Measurements from ENCODE around the gene RUSC1.

Gene RUSC1

DNA sequence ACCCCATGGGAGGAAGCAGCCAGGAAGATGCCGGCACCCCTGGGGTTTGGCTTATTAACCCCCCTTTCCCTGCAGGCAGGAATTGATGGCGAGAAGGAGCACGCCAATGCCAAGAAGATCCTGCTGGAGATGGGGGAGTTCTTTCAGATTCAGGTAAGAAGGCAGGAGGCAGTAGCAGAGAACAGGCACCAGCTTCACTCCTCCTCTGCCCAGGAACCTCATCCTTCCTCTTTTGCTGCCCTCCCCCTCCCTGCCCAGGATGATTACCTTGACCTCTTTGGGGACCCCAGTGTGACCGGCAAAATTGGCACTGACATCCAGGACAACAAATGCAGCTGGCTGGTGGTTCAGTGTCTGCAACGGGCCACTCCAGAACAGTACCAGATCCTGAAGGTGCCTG lies 1.2 kb upstream of the RUSC1 start:
- no peak overlapping the region for H3K27ac ChIP-seq (replicated peaks; ENCODE audit: low read length)

DNA sequence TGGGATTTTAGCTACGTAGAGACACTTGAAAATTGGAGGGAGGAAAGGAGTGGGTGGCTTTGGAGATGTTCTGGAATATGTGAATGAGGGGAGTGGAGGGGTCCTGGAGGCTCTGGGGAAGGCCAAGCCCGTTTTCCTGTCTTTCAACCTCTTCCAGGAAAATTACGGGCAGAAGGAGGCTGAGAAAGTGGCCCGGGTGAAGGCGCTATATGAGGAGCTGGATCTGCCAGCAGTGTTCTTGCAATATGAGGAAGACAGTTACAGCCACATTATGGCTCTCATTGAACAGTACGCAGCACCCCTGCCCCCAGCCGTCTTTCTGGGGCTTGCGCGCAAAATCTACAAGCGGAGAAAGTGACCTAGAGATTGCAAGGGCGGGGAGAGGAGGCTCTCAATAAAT lies 442 bp upstream of the RUSC1 start:
- DNase-seq (ENCODE audit: low spot score), result no peak
- no peak overlapping the region for H2BK15ac ChIP-seq (ENCODE audit: low read length)
- no peak overlapping the region for H4K8ac ChIP-seq (ENCODE audit: low read depth, low read length)
- no peak overlapping the region for H2AK5ac ChIP-seq (ENCODE audit: low read depth, low read length)
- H2BK5ac ChIP-seq (ENCODE audit: low read length), result no peak overlapping the region
- no peak overlapping the region for H2BK12ac ChIP-seq (ENCODE audit: low read length)
- no CpG with 5 or more reads among the region's 11 CpGs for WGBS, 2 donors (ENCODE audit: extremely low coverage in 2 of 2, insufficient read length in 2 of 2, insufficient replicate concordance in 1 of 2)
- H3K9ac ChIP-seq (ENCODE audit: low read depth, low read length, poor library complexity), result no peak overlapping the region
- H3K9me3 ChIP-seq (replicated peaks in 1 of 2; ENCODE audit: control insufficient read depth in 2 of 2, insufficient read depth in 1 of 2, low read depth in 1 of 2, low read length in 2 of 2), result no peaks in the 10 kb centered on the region
- peak overlapping the region; percentile 77 for H3K4me2 ChIP-seq (ENCODE audit: insufficient read depth, low read length, poor library complexity, severe bottlenecking)
- no peak overlapping the region for H2BK120ac ChIP-seq (ENCODE audit: low read depth, low read length)
- H3K18ac ChIP-seq (ENCODE audit: low read length), result no peak overlapping the region
- no peak overlapping the region for H3K4ac ChIP-seq (ENCODE audit: low read length)
- H4K91ac ChIP-seq (ENCODE audit: low read depth, low read length, poor library complexity), result no peak overlapping the region
- H3K23ac ChIP-seq (ENCODE audit: low read depth, low read length, poor library complexity), result no peak overlapping the region
- H3K4me1 ChIP-seq (ENCODE audit: control insufficient read depth in 2 of 2, insufficient read depth in 1 of 2, low read depth in 1 of 2, low read length in 2 of 2), result peaks cover 17 to 18% of the 10 kb centered on the region in 2 donors
- H3K36me3 ChIP-seq (replicated peaks in 1 of 2; ENCODE audit: control insufficient read depth in 2 of 2, insufficient read depth in 2 of 2, low read length in 2 of 2), result peaks cover 27 to 64% of the 10 kb centered on the region in 2 donors
- no peak overlapping the region for H3K4me3 ChIP-seq (ENCODE audit: low read length in 2 of 2)
- no peak overlapping the region for H2AFZ ChIP-seq (ENCODE audit: low read length)
- H3K79me1 ChIP-seq (ENCODE audit: low read depth, low read length), result peaks cover 8% of the 10 kb centered on the region
- H3K27me3 ChIP-seq (ENCODE audit: control insufficient read depth in 3 of 3, insufficient read depth in 3 of 3, low read depth in 1 of 3, low read length in 3 of 3), result no peaks in the 10 kb centered on the region
- H3K14ac ChIP-seq (ENCODE audit: low read length), result no peak overlapping the region
- peak overlapping the region; percentile 21 for H3K27ac ChIP-seq (replicated peaks; ENCODE audit: low read length)

More for the DNA sequence above, 1.2 kb upstream of the RUSC1 start:
- Histone ChIP-seq H2BK5ac (ENCODE audit: low read length) (no peak overlapping the region), H3K23ac (ENCODE audit: low read depth, low read length, poor library complexity) (no peak overlapping the region), H3K14ac (ENCODE audit: low read length) (no peak overlapping the region), H2BK12ac (ENCODE audit: low read length) (no peak overlapping the region), H3K18ac (ENCODE audit: low read length) (no peak overlapping the region), H2BK15ac (ENCODE audit: low read length) (no peak overlapping the region), H4K8ac (ENCODE audit: low read depth, low read length) (no peak overlapping the region), H4K91ac (ENCODE audit: low read depth, low read length, poor library complexity) (no peak overlapping the region), H3K9ac (ENCODE audit: low read depth, low read length, poor library complexity) (no peak overlapping the region), H3K4me3 (ENCODE audit: low read length in 2 of 2) (peak overlapping the region in 1 of 2 donors; percentile 21), H2AFZ (ENCODE audit: low read length) (no peak overlapping the region), H3K27me3 (ENCODE audit: control insufficient read depth in 3 of 3, insufficient read depth in 3 of 3, low read depth in 1 of 3, low read length in 3 of 3) (no peaks in the 10 kb centered on the region), H3K4me1 (ENCODE audit: control insufficient read depth in 2 of 2, insufficient read depth in 1 of 2, low read depth in 1 of 2, low read length in 2 of 2) (peaks cover 16 to 17% of the 10 kb centered on the region in 2 donors), H2BK120ac (ENCODE audit: low read depth, low read length) (no peak overlapping the region), H3K9me3 (replicated peaks in 1 of 2; ENCODE audit: control insufficient read depth in 2 of 2, insufficient read depth in 1 of 2, low read depth in 1 of 2, low read length in 2 of 2) (no peaks in the 10 kb centered on the region), H3K36me3 (replicated peaks in 1 of 2; ENCODE audit: control insufficient read depth in 2 of 2, insufficient read depth in 2 of 2, low read length in 2 of 2) (peaks cover 31 to 71% of the 10 kb centered on the region in 2 donors), H3K4ac (ENCODE audit: low read length) (no peak overlapping the region), H2AK5ac (ENCODE audit: low read depth, low read length) (no peak overlapping the region), H3K79me1 (ENCODE audit: low read depth, low read length) (peaks cover 6% of the 10 kb centered on the region), H3K4me2 (ENCODE audit: insufficient read depth, low read length, poor library complexity, severe bottlenecking) (no peak overlapping the region)
- no peak for DNase-seq (ENCODE audit: low spot score)
- WGBS, 2 donors (ENCODE audit: extremely low coverage in 2 of 2, insufficient read length in 2 of 2, insufficient replicate concordance in 1 of 2), result no CpG with 5 or more reads among the region's 5 CpGs

DNA sequence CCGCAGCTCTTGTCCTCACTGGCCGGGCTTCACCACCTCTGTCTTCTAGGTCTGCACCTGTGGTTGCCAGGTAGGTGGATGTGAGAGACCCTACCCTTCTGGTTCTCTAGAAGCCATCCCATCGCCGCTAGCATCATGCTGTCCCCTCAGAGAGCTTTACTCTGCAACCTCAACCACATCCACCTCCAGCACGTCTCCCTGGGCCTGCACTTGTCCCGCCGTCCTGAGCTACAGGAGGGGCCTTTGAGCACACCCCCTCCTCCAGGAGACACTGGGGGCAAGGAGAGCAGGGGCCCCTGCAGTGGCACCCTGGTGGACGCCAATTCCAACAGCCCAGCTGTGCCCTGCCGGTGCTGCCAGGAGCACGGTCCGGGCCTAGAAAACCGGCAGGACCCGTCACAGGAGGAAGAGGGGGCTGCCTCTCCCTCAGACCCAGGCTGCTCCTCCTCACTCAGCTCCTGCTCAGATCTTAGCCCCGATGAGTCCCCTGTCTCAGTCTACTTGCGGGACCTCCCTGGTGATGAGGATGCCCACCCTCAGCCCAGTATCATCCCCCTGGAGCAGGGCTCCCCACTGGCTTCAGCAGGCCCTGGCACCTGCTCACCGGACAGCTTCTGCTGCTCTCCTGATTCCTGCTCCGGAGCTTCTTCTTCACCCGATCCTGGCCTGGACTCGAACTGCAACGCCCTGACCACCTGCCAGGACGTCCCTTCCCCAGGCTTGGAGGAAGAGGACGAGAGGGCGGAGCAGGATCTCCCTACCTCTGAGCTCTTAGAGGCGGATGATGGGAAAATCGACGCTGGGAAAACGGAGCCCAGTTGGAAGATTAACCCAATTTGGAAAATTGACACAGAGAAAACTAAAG lies 1.2 kb downstream of the RUSC1 start:
- Histone ChIP-seq H3K9me3 (replicated peaks in 1 of 2; ENCODE audit: control insufficient read depth in 2 of 2, insufficient read depth in 1 of 2, low read depth in 1 of 2, low read length in 2 of 2) (no peaks in the 10 kb centered on the region), H2BK15ac (ENCODE audit: low read length) (peak overlapping the region; percentile 13), H3K18ac (ENCODE audit: low read length) (no peak overlapping the region), H3K14ac (ENCODE audit: low read length) (no peak overlapping the region), H2AFZ (ENCODE audit: low read length) (peak overlapping the region; percentile 92), H2AK5ac (ENCODE audit: low read depth, low read length) (peak overlapping the region; percentile 42), H3K36me3 (replicated peaks in 1 of 2; ENCODE audit: control insufficient read depth in 2 of 2, insufficient read depth in 2 of 2, low read length in 2 of 2) (peaks cover 38 to 66% of the 10 kb centered on the region in 2 donors), H3K79me1 (ENCODE audit: low read depth, low read length) (peaks cover 22% of the 10 kb centered on the region), H3K4ac (ENCODE audit: low read length) (no peak overlapping the region), H3K27me3 (ENCODE audit: control insufficient read depth in 3 of 3, insufficient read depth in 3 of 3, low read depth in 1 of 3, low read length in 3 of 3) (no peaks in the 10 kb centered on the region), H4K91ac (ENCODE audit: low read depth, low read length, poor library complexity) (no peak overlapping the region), H3K4me1 (ENCODE audit: control insufficient read depth in 2 of 2, insufficient read depth in 1 of 2, low read depth in 1 of 2, low read length in 2 of 2) (peaks cover 22 to 25% of the 10 kb centered on the region in 2 donors), H3K4me3 (ENCODE audit: low read length in 2 of 2) (peak overlapping the region; percentile 66 to 76), H2BK120ac (ENCODE audit: low read depth, low read length) (no peak overlapping the region), H3K9ac (ENCODE audit: low read depth, low read length, poor library complexity) (peak overlapping the region; percentile 78), H3K23ac (ENCODE audit: low read depth, low read length, poor library complexity) (no peak overlapping the region), H4K8ac (ENCODE audit: low read depth, low read length) (no peak overlapping the region), H3K27ac (replicated peaks; ENCODE audit: low read length) (no peak overlapping the region), H3K4me2 (ENCODE audit: insufficient read depth, low read length, poor library complexity, severe bottlenecking) (peak overlapping the region; percentile 96), H2BK12ac (ENCODE audit: low read length) (no peak overlapping the region), H2BK5ac (ENCODE audit: low read length) (no peak overlapping the region)
- WGBS, 2 donors (ENCODE audit: extremely low coverage in 2 of 2, insufficient read length in 2 of 2, insufficient replicate concordance in 1 of 2), result no CpG with 5 or more reads among the region's 27 CpGs
- DNase-seq (ENCODE audit: low spot score), result no peak

DNA sequence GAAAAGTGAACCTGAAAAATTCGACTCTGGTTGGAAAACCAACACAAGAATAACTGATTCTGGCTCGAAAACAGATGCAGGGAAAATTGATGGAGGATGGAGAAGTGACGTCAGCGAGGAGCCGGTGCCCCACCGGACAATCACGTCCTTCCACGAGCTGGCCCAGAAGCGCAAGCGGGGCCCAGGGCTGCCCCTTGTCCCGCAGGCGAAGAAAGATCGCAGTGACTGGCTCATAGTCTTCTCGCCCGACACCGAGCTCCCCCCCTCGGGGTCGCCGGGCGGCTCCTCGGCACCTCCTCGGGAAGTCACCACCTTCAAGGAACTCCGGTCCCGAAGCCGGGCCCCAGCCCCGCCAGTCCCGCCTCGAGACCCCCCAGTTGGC lies 1.9 kb downstream of the RUSC1 start:
- Histone ChIP-seq H2BK5ac (ENCODE audit: low read length) (peak overlapping the region; percentile 89), H3K27me3 (ENCODE audit: control insufficient read depth in 3 of 3, insufficient read depth in 3 of 3, low read depth in 1 of 3, low read length in 3 of 3) (no peaks in the 10 kb centered on the region), H3K4me3 (ENCODE audit: low read length in 2 of 2) (peak overlapping the region; percentile 76 to 90), H3K18ac (ENCODE audit: low read length) (peak overlapping the region; percentile 67), H3K36me3 (replicated peaks in 1 of 2; ENCODE audit: control insufficient read depth in 2 of 2, insufficient read depth in 2 of 2, low read length in 2 of 2) (peaks cover 37 to 66% of the 10 kb centered on the region in 2 donors), H3K9me3 (replicated peaks in 1 of 2; ENCODE audit: control insufficient read depth in 2 of 2, insufficient read depth in 1 of 2, low read depth in 1 of 2, low read length in 2 of 2) (no peaks in the 10 kb centered on the region), H2BK120ac (ENCODE audit: low read depth, low read length) (peak overlapping the region; percentile 17), H4K91ac (ENCODE audit: low read depth, low read length, poor library complexity) (no peak overlapping the region), H2BK12ac (ENCODE audit: low read length) (no peak overlapping the region), H3K4me2 (ENCODE audit: insufficient read depth, low read length, poor library complexity, severe bottlenecking) (peak overlapping the region; percentile 96), H3K23ac (ENCODE audit: low read depth, low read length, poor library complexity) (no peak overlapping the region), H3K4me1 (ENCODE audit: control insufficient read depth in 2 of 2, insufficient read depth in 1 of 2, low read depth in 1 of 2, low read length in 2 of 2) (peaks cover 22 to 25% of the 10 kb centered on the region in 2 donors), H2AK5ac (ENCODE audit: low read depth, low read length) (peak overlapping the region; percentile 64), H2AFZ (ENCODE audit: low read length) (peak overlapping the region; percentile 92), H4K8ac (ENCODE audit: low read depth, low read length) (no peak overlapping the region), H3K14ac (ENCODE audit: low read length) (no peak overlapping the region), H2BK15ac (ENCODE audit: low read length) (peak overlapping the region; percentile 40), H3K79me1 (ENCODE audit: low read depth, low read length) (peaks cover 22% of the 10 kb centered on the region), H3K27ac (replicated peaks; ENCODE audit: low read length) (peak overlapping the region; percentile 98), H3K9ac (ENCODE audit: low read depth, low read length, poor library complexity) (peak overlapping the region; percentile 81), H3K4ac (ENCODE audit: low read length) (no peak overlapping the region)
- DNase-seq (ENCODE audit: low spot score), result no peak
- no CpG with 5 or more reads among the region's 28 CpGs for WGBS, 2 donors (ENCODE audit: extremely low coverage in 2 of 2, insufficient read length in 2 of 2, insufficient replicate concordance in 1 of 2)

All from neuronal stem cell (in vitro differentiated cells).